ENCODE results near the gene PAK5.

PAK5 gene

GRCh38 chr20:9769954-9770353, 68.9 kb downstream of the PAK5 start:
- TF ChIP-seq CTCF (IDR thresholded peaks at IDR 0.05), result no peak
- H3K27me3 ChIP-seq (ENCODE audit: control insufficient read depth, insufficient read depth, low read length), result no peaks in the 10 kb centered on the region
- no peak overlapping the region for H3K9ac ChIP-seq
- no peaks in the 10 kb centered on the region for H3K36me3 ChIP-seq (ENCODE audit: control insufficient read depth, insufficient read depth, low read length)
- H3K4me2 ChIP-seq (ENCODE audit: low read length), result no peak overlapping the region
- H2AFZ ChIP-seq, result no peak overlapping the region
- no peaks in the 10 kb centered on the region for H3K9me3 ChIP-seq (ENCODE audit: control insufficient read depth, low read length)
- H3K27ac ChIP-seq, result no peak overlapping the region
- no peaks in the 10 kb centered on the region for H3K4me1 ChIP-seq
- H3K4me3 ChIP-seq (ENCODE audit: low read depth, low read length), result no peak overlapping the region
- H3K79me2 ChIP-seq, result no peaks in the 10 kb centered on the region

- H3K4me1 ChIP-seq, result no peaks in the 10 kb centered on the region
- TF ChIP-seq CTCF (IDR thresholded peaks at IDR 0.05), result no peak
- no peak overlapping the region for H3K9ac ChIP-seq
- no peak overlapping the region for H2AFZ ChIP-seq
- H3K27me3 ChIP-seq (ENCODE audit: control insufficient read depth, insufficient read depth, low read length), result no peaks in the 10 kb centered on the region
- no peaks in the 10 kb centered on the region for H3K36me3 ChIP-seq (ENCODE audit: control insufficient read depth, insufficient read depth, low read length)
- H3K79me2 ChIP-seq, result no peaks in the 10 kb centered on the region
- H3K4me3 ChIP-seq (ENCODE audit: low read depth, low read length), result no peak overlapping the region
- H3K27ac ChIP-seq, result no peak overlapping the region
- H3K9me3 ChIP-seq (ENCODE audit: control insufficient read depth, low read length), result no peaks in the 10 kb centered on the region
- H3K4me2 ChIP-seq (ENCODE audit: low read length), result no peak overlapping the region
Observed at GRCh38 chr20:9761476-9761875, 77.4 kb downstream of the PAK5 start.

- H3K79me2 ChIP-seq, result no peaks in the 10 kb centered on the region
- H3K9ac ChIP-seq, result no peak overlapping the region
- no peaks in the 10 kb centered on the region for H3K36me3 ChIP-seq (ENCODE audit: control insufficient read depth, insufficient read depth, low read length)
- no peak overlapping the region for H3K27ac ChIP-seq
- no peak for TF ChIP-seq CTCF (IDR thresholded peaks at IDR 0.05)
- no peak overlapping the region for H3K4me3 ChIP-seq (ENCODE audit: low read depth, low read length)
- no peak overlapping the region for H2AFZ ChIP-seq
- no peaks in the 10 kb centered on the region for H3K27me3 ChIP-seq (ENCODE audit: control insufficient read depth, insufficient read depth, low read length)
- no peak overlapping the region for H3K4me2 ChIP-seq (ENCODE audit: low read length)
- no peaks in the 10 kb centered on the region for H3K4me1 ChIP-seq
- no peaks in the 10 kb centered on the region for H3K9me3 ChIP-seq (ENCODE audit: control insufficient read depth, low read length)
Observed at GRCh38 chr20:9759392-9759791, 79.5 kb downstream of the PAK5 start.

- TF ChIP-seq CTCF (IDR thresholded peaks at IDR 0.05), result no peak
- no peak overlapping the region for H2AFZ ChIP-seq
- H3K27me3 ChIP-seq (ENCODE audit: control insufficient read depth, insufficient read depth, low read length), result no peaks in the 10 kb centered on the region
- no peak overlapping the region for H3K4me3 ChIP-seq (ENCODE audit: low read depth, low read length)
- no peaks in the 10 kb centered on the region for H3K36me3 ChIP-seq (ENCODE audit: control insufficient read depth, insufficient read depth, low read length)
- H3K9me3 ChIP-seq (ENCODE audit: control insufficient read depth, low read length), result no peaks in the 10 kb centered on the region
- no peak overlapping the region for H3K27ac ChIP-seq
- no peaks in the 10 kb centered on the region for H3K79me2 ChIP-seq
- no peaks in the 10 kb centered on the region for H3K4me1 ChIP-seq
- no peak overlapping the region for H3K4me2 ChIP-seq (ENCODE audit: low read length)
- no peak overlapping the region for H3K9ac ChIP-seq
Observed at GRCh38 chr20:9758752-9759151, 80.1 kb downstream of the PAK5 start.

GRCh38 chr20:9756660-9757059, 82.2 kb downstream of the PAK5 start:
- no peak overlapping the region for H3K4me3 ChIP-seq (ENCODE audit: low read depth, low read length)
- H3K9me3 ChIP-seq (ENCODE audit: control insufficient read depth, low read length), result no peaks in the 10 kb centered on the region
- H2AFZ ChIP-seq, result no peak overlapping the region
- H3K9ac ChIP-seq, result no peak overlapping the region
- H3K36me3 ChIP-seq (ENCODE audit: control insufficient read depth, insufficient read depth, low read length), result no peaks in the 10 kb centered on the region
- no peak for TF ChIP-seq CTCF (IDR thresholded peaks at IDR 0.05)
- no peaks in the 10 kb centered on the region for H3K4me1 ChIP-seq
- H3K27me3 ChIP-seq (ENCODE audit: control insufficient read depth, insufficient read depth, low read length), result no peaks in the 10 kb centered on the region
- no peak overlapping the region for H3K4me2 ChIP-seq (ENCODE audit: low read length)
- no peaks in the 10 kb centered on the region for H3K79me2 ChIP-seq
- H3K27ac ChIP-seq, result no peak overlapping the region
